ENCODE measurements around the gene GNAI1. TPM values are rescaled to one million over a fixed set of nuclear protein-coding genes. Genes with fewer than 3 reads are reported as not detected.
"Not testable (repeated sequence)": the region's sequence is repeated elsewhere in the genome, so short reads cannot be mapped to it uniquely, and the experiment has no call there.

The GNAI1 gene
- total RNA-seq, 1 donor from 2014 or later = 0.35 TPM

DNA sequence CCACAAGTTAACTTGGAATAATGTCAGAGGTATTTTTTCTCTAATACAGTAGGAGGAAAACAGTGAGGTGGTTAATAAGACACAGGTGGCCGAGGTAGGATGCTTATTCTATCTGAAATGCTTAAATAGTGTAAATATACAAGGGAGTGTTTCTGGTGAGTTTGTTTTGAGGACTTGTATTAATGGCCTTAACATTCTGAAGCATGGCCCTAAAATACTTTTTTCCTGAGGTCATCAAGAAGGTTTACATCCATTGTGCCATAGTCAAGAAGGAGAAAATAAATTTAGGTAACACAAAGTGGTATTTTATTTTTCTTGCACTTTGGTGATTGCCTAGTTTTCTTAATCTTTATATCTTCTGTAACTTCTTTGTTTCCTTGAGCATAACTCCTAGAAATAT is 18.8 kb downstream of the GNAI1 start:
- intact Hi-C loops (cut with micrococcal nuclease) = no loop called here
- no peak for ATAC-seq (ENCODE audit: low read depth)
- H3K9me3 Mint-ChIP-seq = no peaks in the 10 kb centered on the region
- H3K27me3 Mint-ChIP-seq = no peaks in the 10 kb centered on the region
- ChIA-PET CTCF (no interaction called here), POLR2A (no interaction called here)
- TF ChIP-seq, protein P1, sequence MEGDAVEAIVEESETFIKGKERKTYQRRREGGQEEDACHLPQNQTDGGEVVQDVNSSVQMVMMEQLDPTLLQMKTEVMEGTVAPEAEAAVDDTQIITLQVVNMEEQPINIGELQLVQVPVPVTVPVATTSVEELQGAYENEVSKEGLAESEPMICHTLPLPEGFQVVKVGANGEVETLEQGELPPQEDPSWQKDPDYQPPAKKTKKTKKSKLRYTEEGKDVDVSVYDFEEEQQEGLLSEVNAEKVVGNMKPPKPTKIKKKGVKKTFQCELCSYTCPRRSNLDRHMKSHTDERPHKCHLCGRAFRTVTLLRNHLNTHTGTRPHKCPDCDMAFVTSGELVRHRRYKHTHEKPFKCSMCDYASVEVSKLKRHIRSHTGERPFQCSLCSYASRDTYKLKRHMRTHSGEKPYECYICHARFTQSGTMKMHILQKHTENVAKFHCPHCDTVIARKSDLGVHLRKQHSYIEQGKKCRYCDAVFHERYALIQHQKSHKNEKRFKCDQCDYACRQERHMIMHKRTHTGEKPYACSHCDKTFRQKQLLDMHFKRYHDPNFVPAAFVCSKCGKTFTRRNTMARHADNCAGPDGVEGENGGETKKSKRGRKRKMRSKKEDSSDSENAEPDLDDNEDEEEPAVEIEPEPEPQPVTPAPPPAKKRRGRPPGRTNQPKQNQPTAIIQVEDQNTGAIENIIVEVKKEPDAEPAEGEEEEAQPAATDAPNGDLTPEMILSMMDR (IDR thresholded peaks at IDR 0.05) = no peak
- no peak overlapping the region for H3K27ac Mint-ChIP-seq
- no peaks in the 10 kb centered on the region for H3K4me1 Mint-ChIP-seq
- no peaks in the 10 kb centered on the region for H3K36me3 Mint-ChIP-seq (ENCODE audit: low read depth)
- no peak overlapping the region for H3K4me3 Mint-ChIP-seq
- no peak for DNase-seq

DNA sequence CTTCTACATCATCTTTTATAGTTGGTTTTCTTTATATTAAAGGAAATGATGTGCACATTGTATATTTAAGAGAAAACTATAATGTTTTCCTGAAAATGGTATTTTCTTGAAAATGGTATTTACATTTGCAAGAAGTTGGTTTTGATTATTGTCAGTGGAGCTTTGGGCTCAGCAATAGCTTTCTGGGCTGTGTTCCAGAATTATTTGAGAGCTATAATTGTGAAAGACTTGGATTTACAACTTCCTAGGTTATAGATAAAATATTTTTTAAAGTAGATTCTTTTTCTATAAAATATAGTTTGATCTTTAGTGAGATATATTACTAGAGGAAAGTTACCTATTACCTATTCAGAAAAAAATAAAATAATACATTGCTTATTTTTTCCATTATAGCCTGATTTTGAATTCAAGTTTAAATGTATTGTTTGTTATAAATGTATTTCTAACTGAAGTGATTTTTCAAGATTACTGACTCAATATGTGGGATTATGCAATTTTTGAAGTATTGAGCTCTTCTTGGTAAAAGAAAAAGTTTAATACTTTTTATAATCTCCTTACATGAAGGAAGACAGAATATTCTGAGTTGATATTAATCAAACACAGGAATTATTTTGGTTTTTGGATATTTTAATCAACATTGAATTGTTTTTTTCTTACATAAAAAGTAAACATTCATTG is 20.2 kb downstream of the GNAI1 start:
- TF ChIP-seq, protein P1 (IDR thresholded peaks at IDR 0.05) = no peak
- CTCF ChIA-PET = no interaction called here
- intact Hi-C loops (cut with micrococcal nuclease) = no loop called here
- Mint-ChIP-seq H3K27ac (no peak overlapping the region), H3K27me3 (no peaks in the 10 kb centered on the region), H3K4me3 (no peak overlapping the region), H3K9me3 (no peaks in the 10 kb centered on the region), H3K4me1 (no peaks in the 10 kb centered on the region), H3K36me3 (ENCODE audit: low read depth) (no peaks in the 10 kb centered on the region)
- DNase-seq (no peak), ATAC-seq (ENCODE audit: low read depth) (no peak)
- POLR2A ChIA-PET = no interaction called here

DNA sequence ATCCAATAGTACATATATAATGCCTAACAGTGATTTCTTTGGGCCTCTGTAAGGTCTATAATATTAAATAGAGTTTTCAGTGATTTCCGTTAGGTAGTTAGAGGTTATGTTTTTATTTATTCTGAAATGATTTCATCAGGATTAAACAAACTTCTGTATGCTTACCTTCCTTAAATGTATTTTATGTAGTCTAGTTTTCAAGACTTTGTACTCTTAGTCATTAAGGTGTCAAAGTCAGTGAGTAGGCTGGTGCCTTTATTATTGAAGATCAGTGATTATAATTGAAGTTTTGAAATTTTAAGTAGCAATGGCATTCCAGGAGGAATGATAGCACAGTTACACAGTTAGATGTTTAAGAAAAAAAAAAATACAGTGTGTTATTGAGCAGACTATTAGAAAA is 20.7 kb downstream of the GNAI1 start:
- intact Hi-C loops (cut with micrococcal nuclease) = no loop called here
- Mint-ChIP-seq H3K4me1 (no peaks in the 10 kb centered on the region), H3K9me3 (no peaks in the 10 kb centered on the region), H3K4me3 (no peak overlapping the region), H3K36me3 (ENCODE audit: low read depth) (no peaks in the 10 kb centered on the region), H3K27me3 (no peaks in the 10 kb centered on the region), H3K27ac (no peak overlapping the region)
- ChIA-PET POLR2A (no interaction called here), CTCF (no interaction called here)
- no peak for ATAC-seq (ENCODE audit: low read depth)
- TF ChIP-seq, protein P1 (IDR thresholded peaks at IDR 0.05) = no peak
- DNase-seq = no peak

DNA sequence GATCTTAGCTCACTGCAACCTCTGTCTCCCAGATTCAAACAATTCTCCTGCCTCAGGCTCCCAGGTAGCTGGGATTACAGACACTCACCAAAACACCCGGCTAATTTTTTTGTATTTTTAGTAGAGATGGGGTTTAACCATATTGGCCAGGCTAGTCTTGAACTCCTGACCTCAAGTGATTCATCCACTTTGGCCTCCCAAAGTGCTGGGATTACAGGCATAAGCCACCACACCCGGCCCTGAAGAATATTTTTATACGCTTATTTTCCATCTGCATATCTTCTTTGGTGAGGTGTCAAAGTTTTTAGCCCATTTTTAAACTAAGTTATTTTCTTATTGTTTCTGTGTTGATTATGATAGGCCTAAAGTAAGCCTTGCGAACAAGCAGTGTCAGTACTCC is 23.1 kb downstream of the GNAI1 start:
- POLR2A ChIA-PET; H3K4me3 Mint-ChIP-seq; H3K9me3 Mint-ChIP-seq; ATAC-seq (ENCODE audit: low read depth); DNase-seq; H3K36me3 Mint-ChIP-seq (ENCODE audit: low read depth); CTCF ChIA-PET; intact Hi-C loops (cut with micrococcal nuclease); H3K27ac Mint-ChIP-seq; H3K4me1 Mint-ChIP-seq; H3K27me3 Mint-ChIP-seq: not testable (repeated sequence)

DNA sequence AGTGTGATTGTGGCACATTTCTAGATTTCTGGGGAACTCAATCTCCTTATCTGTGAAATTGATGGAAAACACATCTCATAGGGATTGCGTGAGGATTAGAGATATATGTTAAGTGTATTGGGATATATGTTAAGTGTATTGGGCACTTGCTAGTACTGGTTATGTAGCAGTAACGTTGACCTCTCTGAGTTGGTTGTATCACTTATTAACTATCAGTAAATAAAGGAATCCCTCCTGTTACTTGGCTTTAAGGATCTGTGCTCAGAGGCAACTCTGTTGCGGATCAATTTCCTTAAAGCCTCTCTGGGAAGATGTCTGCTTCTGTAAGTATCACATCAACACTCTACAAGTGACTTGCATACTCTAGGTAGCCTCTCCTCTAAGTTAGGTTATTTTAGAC is 25.2 kb downstream of the GNAI1 start:
- DNase-seq (no peak), ATAC-seq (ENCODE audit: low read depth) (no peak)
- Mint-ChIP-seq H3K27ac (no peak overlapping the region), H3K36me3 (ENCODE audit: low read depth) (no peaks in the 10 kb centered on the region), H3K4me3 (no peak overlapping the region), H3K4me1 (no peaks in the 10 kb centered on the region), H3K9me3 (no peaks in the 10 kb centered on the region), H3K27me3 (no peaks in the 10 kb centered on the region)
- intact Hi-C loops (cut with micrococcal nuclease) = no loop called here
- ChIA-PET CTCF (no interaction called here), POLR2A (no interaction called here)
- TF ChIP-seq, protein P1 (IDR thresholded peaks at IDR 0.05) = no peak

DNA sequence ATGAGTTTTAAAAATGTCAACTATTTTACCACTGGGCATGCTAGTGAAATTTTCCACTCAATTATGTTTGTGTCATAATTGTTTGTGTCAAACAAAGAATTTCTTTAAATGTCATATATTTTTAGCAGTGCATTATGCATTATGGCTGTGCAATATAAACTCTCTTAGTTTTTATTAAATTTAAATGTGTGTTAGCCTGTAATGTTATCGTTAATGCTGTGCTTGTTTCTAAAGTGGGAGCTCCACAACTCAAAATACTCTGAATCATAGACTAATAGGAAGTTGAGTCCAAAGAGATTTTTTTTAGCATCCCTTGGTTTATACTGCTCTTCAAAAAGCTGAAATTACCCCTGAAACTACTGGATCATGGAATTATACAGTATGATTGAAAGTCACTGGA is 26.8 kb downstream of the GNAI1 start:
- POLR2A ChIA-PET = no interaction called here
- Mint-ChIP-seq H3K9me3 (no peaks in the 10 kb centered on the region), H3K27me3 (no peaks in the 10 kb centered on the region), H3K27ac (no peak overlapping the region), H3K36me3 (ENCODE audit: low read depth) (no peaks in the 10 kb centered on the region), H3K4me1 (no peaks in the 10 kb centered on the region), H3K4me3 (no peak overlapping the region)
- TF ChIP-seq, protein P1 (IDR thresholded peaks at IDR 0.05) = no peak
- ATAC-seq (ENCODE audit: low read depth) (no peak), DNase-seq (no peak)
- CTCF ChIA-PET = no interaction called here
- intact Hi-C loops (cut with micrococcal nuclease) = no loop called here

Measured in activated B cell treated with CpG ODN at 0.5 μM for 24 hours (primary cell).